H1 (cell line): ENCODE data around the gene DENND1A. TPM values are rescaled to one million over a fixed set of nuclear protein-coding genes. Genes with fewer than 3 reads are reported as not detected.

Source experiments
- CHD7 ChIP-seq: fragments of 300-600 bp; sonication (generic); IDR thresholded peaks from 2 replicates; pipeline ENCODE4 v1.7.1; 2012; ENCODE audit warnings: low read length, moderate library complexity, mild to moderate bottlenecking, inconsistent platforms; ENCODE audit not compliant: insufficient replicate concordance
- RAD21 ChIP-seq, 2 experiments: IDR thresholded peaks in 1 of 2; conservative IDR thresholded peaks in 1 of 2; 2 replicates each; pipeline ENCODE4 v1.6.1; 2011; ENCODE audit warnings: low read depth in 2 of 2, low read length in 2 of 2, improper control_type of control experiment in 1 of 2, inconsistent platforms in 1 of 2, mild to moderate bottlenecking in 1 of 2, moderate library complexity in 1 of 2
- SIX5 ChIP-seq: IDR thresholded peaks from 2 replicates; pipeline ENCODE4 v1.6.1; 2011; ENCODE audit warnings: mild to moderate bottlenecking, low read depth, low read length
- YY1 ChIP-seq: IDR thresholded peaks from 2 replicates; pipeline ENCODE4 v1.6.1; 2011; ENCODE audit warnings: low read depth, mild to moderate bottlenecking, low read length
- polyA plus RNA-seq, 7 experiments: library from polyadenylated mRNA; depleted of rRNA in 3 of 7; stranded (reverse) in 5 of 7; unstranded in 2 of 7; fragments of >200 nt in 5 of 7; fragments of 200-250 nt in 2 of 7; gene quantifications; 1 replicate in 5 of 7; 2 replicates in 1 of 7; 4 replicates in 1 of 7; pipeline versions ENCODE4 v1.2.1 to v1.2.3, GENCODE V29; 2011 to 2013; ENCODE audit warnings: missing spikeins in 2 of 7, mixed read lengths in 2 of 7
- total RNA-seq: library from RNA; stranded (reverse); fragmentation: NEBNext Ultra II Directional; extraction: Animal tissue kit (Norgen Biotek cat#: 25700); gene quantifications from 2 replicates; pipeline ENCODE4 v1.2.1, GENCODE V29; 2021

DENND1A gene
- total and polyA plus RNA-seq, 2 of the 8 experiments (the other 6 are each of a cell fraction or from before 2014, with no cell fraction given), result 24.1 to 26.4 TPM

- TF ChIP-seq CHD7 (no peak), RAD21 (IDR thresholded peaks at IDR 0.05 in 1 of 2, conservative IDR thresholded peaks at IDR 0.05 in 1 of 2; ENCODE audit: low read depth in 2 of 2, low read length in 2 of 2) (no peak), YY1 (no peak), SIX5 (no peak)
- TF ChIP-seq, all 59 proteins: peak for 2
Observed at GRCh38 chr9:123954518-123955280, 24.8 kb upstream of the DENND1A start (continued).
